ENCODE data around the gene RHEB. TPM values are rescaled to one million over a fixed set of nuclear protein-coding genes. Genes with fewer than 3 reads are reported as not detected.

The RHEB gene
- 94.1 and 102 TPM in 2 replicates for total RNA-seq

GRCh38 chr7:151519765-151520418 lies at the start of gene RHEB:
Gene RHEB (minus strand): TSS chr7:151519895. CDS start chr7:151519511, 384 bp downstream.

GRCh38 chr7:151439855-151440798 lies 79.6 kb downstream of the RHEB start, which contains the start of gene CRYGN:
Gene CRYGN (minus strand): TSS chr7:151440141. CDS start chr7:151439917, 224 bp downstream.

Small RNAs within 50 kb of the gene (small RNA-seq; reads per million reads assigned to genes)
- gene MIR3907 = not detected
- gene RN7SL76P = not detected

Other genes starting within 250 kb of the RHEB start
- gene NUB1, start 178.1 kb downstream of the RHEB start, total RNA-seq = 55.7 and 64.4 TPM in 2 replicates
- gene WDR86, start 109.9 kb downstream of the RHEB start, total RNA-seq = 6.1 and 9.0 TPM in 2 replicates
- 0.76 and 0.78 TPM in 2 replicates for gene CRYGN, start 79.8 kb downstream of the RHEB start, total RNA-seq

Data from articular chondrocyte of knee joint (primary cell).